KMS-11 (cell line): Measurements from ENCODE around the gene ELFN1.

ENCODE experiments used
- H2AFZ ChIP-seq: fragments of 200-600 bp; sonication (generic); 2 replicates; pipeline ENCODE4 v1.6.1; 2016; ENCODE audit warnings: antibody characterized with exemption, mixed run types, low read depth
- H3K27ac ChIP-seq: fragments of 200-600 bp; sonication (generic); 2 replicates; pipeline ENCODE4 v1.6.1; 2016; ENCODE audit warnings: mild to moderate bottlenecking, mixed run types
- H3K27me3 ChIP-seq: fragments of 200-600 bp; sonication (generic); 2 replicates; pipeline ENCODE4 v1.6.1; 2017; ENCODE audit warnings: mild to moderate bottlenecking, low read depth, mixed run types, moderate library complexity; ENCODE audit not compliant: insufficient read depth
- H3K36me3 ChIP-seq: fragments of 200-600 bp; sonication (generic); 2 replicates; pipeline ENCODE4 v1.6.1; 2017; ENCODE audit warnings: mild to moderate bottlenecking, mixed run types; ENCODE audit not compliant: insufficient read depth
- H3K4me1 ChIP-seq: fragments of 200-600 bp; sonication (generic); 2 replicates; pipeline ENCODE4 v1.6.1; 2016; ENCODE audit warnings: mild to moderate bottlenecking, low read depth, mixed run types; ENCODE audit not compliant: poor library complexity, severe bottlenecking
- H3K4me2 ChIP-seq: fragments of 200-600 bp; sonication (generic); 2 replicates; pipeline ENCODE4 v1.7.0; 2016; ENCODE audit warnings: mild to moderate bottlenecking, mixed run types
- H3K4me3 ChIP-seq: fragments of 200-600 bp; sonication (generic); IDR thresholded peaks from 2 replicates; pipeline ENCODE4 v1.6.1; 2017; ENCODE audit warnings: low read depth, low read length, mixed read lengths; ENCODE audit not compliant: insufficient read depth
- H3K79me2 ChIP-seq: fragments of 200-600 bp; sonication (generic); 2 replicates; pipeline ENCODE4 v1.6.1; 2016; ENCODE audit warnings: low read depth, mixed run types; ENCODE audit not compliant: insufficient read depth
- H3K9ac ChIP-seq: fragments of 200-600 bp; sonication (generic); 2 replicates; pipeline ENCODE4 v1.6.1; 2016; ENCODE audit warnings: mild to moderate bottlenecking, mixed run types
- H4K20me1 ChIP-seq: fragments of 200-600 bp; sonication (generic); 2 replicates; pipeline ENCODE4 v1.6.1; 2016; ENCODE audit warnings: mild to moderate bottlenecking, mixed run types; ENCODE audit not compliant: insufficient read depth
- TF ChIP-seq, protein P1 (sequence below): fragments of 200-600 bp; sonication (generic); conservative IDR thresholded peaks from 2 replicates; pipeline ENCODE4 v1.6.1; 2017; ENCODE audit warnings: low read depth, mild to moderate bottlenecking, antibody characterized with exemption, low read length, moderate library complexity, mixed read lengths

ELFN1 gene

DNA sequence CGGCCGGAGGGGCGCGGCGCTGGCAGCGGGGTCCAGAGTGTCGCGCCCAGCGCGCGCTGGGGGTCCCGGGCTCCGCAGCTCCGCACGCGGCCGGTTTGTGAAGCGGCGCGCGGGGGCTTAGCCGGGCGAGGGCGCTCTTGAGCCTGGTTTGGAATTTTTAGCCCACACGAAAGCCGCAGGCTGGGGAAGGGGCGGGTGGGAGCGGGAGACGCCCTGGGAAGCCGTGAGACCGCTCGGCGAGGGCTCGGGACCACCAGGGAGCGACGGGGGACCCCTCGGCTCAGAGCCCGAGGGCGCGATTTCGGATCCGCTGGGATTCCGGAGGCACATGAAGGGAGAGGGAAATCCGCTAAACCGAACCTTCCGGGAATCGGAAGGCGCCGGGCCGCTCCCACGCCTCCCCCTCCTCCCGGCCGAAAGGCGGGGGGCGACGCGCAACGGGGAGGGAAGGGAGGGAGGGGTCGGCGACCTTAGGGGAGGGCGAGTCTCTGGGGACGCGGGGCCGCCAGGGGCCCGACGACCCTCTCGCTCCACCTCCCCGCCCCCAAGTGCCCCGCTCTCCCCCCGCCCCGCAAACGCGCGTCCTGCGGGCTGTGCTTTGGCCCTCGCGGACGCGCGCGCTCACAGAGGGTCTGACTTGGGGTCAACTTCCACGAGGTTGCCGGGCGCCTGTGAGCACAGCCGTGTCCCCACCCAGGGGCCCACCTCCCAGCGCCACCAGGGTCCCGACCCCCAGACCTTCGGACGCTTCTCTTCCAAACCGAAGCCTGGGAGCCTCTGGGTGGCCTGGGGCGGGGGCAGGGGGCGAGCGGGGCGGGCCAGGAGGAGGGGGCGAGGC is 5.1 kb upstream of the ELFN1 start:
- H3K9ac ChIP-seq = no peak overlapping the region
- H3K27me3 ChIP-seq = peaks cover 69% of the 10 kb centered on the region
- H3K4me3 ChIP-seq = no peak overlapping the region
- no peak overlapping the region for H3K27ac ChIP-seq
- peaks cover 4% of the 10 kb centered on the region for H3K4me1 ChIP-seq
- H4K20me1 ChIP-seq = no peaks in the 10 kb centered on the region
- TF ChIP-seq, protein P1, sequence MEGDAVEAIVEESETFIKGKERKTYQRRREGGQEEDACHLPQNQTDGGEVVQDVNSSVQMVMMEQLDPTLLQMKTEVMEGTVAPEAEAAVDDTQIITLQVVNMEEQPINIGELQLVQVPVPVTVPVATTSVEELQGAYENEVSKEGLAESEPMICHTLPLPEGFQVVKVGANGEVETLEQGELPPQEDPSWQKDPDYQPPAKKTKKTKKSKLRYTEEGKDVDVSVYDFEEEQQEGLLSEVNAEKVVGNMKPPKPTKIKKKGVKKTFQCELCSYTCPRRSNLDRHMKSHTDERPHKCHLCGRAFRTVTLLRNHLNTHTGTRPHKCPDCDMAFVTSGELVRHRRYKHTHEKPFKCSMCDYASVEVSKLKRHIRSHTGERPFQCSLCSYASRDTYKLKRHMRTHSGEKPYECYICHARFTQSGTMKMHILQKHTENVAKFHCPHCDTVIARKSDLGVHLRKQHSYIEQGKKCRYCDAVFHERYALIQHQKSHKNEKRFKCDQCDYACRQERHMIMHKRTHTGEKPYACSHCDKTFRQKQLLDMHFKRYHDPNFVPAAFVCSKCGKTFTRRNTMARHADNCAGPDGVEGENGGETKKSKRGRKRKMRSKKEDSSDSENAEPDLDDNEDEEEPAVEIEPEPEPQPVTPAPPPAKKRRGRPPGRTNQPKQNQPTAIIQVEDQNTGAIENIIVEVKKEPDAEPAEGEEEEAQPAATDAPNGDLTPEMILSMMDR = peak; percentile 59
- no peaks in the 10 kb centered on the region for H3K79me2 ChIP-seq
- H2AFZ ChIP-seq = peak overlapping the region; percentile 59
- H3K36me3 ChIP-seq = no peaks in the 10 kb centered on the region
- peak overlapping the region; percentile 39 for H3K4me2 ChIP-seq

DNA sequence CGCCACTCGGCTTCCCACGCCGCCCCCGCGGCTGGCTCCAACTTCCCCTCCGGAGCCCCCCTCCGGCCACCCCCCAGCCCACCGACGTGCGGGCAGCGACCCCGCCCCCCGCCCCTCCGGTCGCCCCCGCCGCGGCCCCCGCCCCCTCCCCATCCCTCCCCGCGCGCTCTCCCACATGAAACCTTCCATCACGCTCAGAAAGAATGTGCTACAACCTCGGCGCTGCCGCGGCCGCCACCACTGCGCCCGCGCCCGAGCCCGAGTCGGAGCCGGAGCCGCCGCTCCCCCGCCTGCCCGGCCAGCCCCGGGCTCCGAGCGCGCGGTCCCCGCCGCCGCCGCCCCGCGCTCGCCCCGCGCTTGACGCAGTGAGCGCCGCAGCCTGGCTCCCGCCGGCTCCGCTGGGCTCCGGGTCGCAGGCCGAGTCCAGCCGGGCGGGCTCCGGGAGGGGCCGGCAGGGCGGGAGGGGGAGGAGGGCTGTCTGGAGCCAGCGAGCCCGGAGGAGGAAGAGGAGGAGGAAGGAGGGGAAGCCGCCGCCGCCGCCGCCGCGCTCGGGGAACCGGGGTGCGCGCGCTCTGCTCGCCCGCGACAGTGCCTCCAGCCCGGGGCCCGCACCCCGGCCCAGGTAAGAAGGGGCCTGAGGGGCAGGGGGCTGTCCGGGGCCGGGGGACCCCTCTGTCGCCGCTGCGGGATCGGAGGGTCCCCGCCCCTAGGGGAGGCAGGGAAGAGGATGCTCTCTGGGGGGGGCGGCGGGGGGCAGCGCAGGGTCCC is 4.3 kb upstream of the ELFN1 start:
- peak overlapping the region; percentile 54; the same call in 1 of the 2 replicates for H3K4me2 ChIP-seq
- H3K27me3 ChIP-seq = peaks cover 61% of the 10 kb centered on the region
- no peaks in the 10 kb centered on the region for H3K79me2 ChIP-seq
- H3K4me1 ChIP-seq = peaks cover 4% of the 10 kb centered on the region
- no peaks in the 10 kb centered on the region for H3K36me3 ChIP-seq
- H3K27ac ChIP-seq = no peak overlapping the region
- no peak overlapping the region for H3K4me3 ChIP-seq
- H4K20me1 ChIP-seq = no peaks in the 10 kb centered on the region
- TF ChIP-seq, protein P1 = no peak
- no peak overlapping the region for H3K9ac ChIP-seq
- peak overlapping the region; percentile 41; the same call in 1 of the 2 replicates for H2AFZ ChIP-seq

DNA sequence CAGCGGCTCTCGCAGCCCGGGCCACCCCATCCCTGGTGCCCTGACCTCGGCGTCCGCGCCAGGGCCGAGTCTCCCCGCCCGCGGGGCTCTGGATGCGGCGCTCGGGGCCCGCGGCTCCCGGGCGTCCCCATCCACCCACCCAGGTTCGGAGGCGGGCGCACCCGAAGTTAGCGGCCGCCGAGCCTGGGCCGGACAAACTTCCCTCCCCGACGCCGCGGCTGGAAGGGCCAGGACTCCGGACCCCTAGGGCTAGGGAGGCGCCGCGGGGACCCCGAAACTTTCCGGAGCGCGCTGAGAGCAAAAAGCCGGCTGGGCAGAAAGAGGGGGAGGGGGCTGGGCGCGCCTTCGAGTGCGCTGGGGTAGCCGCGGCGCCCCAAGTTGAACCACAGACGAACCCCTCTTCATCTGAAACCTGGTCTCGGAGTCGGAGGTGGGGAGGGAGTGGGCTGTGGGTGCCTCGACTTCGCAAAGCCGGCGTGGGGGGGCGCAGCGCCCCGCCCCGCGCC is 3.7 kb upstream of the ELFN1 start:
- Histone ChIP-seq H3K9ac (no peak overlapping the region), H3K36me3 (no peaks in the 10 kb centered on the region), H3K27ac (no peak overlapping the region), H3K4me1 (peaks cover 4% of the 10 kb centered on the region), H3K79me2 (no peaks in the 10 kb centered on the region), H3K4me3 (no peak overlapping the region), H3K27me3 (peaks cover 60% of the 10 kb centered on the region), H4K20me1 (no peaks in the 10 kb centered on the region), H2AFZ (peak overlapping the region; percentile 41; the same call in 1 of the 2 replicates), H3K4me2 (peak overlapping the region; percentile 54; the same call in 1 of the 2 replicates)
- TF ChIP-seq, protein P1 = no peak

DNA sequence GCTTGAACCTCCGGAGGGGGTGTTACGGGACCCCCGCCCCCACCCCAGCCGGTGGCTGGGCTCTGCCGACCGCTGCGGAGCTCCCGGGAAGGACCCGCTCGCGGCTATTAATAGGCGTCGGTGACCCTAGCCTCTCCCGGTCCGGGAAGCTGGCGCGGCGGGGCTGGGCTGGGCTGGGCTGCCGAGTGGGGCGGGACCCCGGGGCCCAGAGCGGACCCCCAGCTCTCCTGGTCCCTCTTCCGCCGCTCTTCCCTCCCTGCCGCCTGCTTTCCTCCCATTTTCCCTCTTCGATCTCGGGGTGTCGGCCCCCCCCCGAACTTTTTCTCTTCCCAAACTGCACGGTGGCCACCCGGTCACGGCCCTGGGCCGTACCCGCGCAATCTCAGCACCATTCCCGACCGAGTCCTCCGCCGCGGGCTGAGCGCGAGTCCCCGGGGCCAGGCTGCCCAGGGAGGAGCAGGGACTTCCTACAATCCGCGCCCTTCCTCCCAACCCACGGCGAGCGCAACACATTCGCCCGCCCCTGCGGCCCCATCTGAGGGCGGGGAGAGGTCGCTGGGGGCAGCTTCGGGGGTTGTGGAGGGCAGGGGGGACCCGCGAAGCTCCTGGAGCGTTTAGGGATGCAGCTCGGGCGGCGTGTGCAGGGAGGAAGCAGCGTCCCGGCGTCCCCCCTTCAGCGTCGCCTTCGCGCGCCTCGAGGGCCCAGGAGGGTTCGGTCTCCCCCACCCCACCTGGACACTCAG is 3.1 kb upstream of the ELFN1 start:
- Histone ChIP-seq H3K79me2 (no peaks in the 10 kb centered on the region), H3K4me1 (peaks cover 4% of the 10 kb centered on the region), H3K36me3 (no peaks in the 10 kb centered on the region), H3K27ac (no peak overlapping the region), H3K27me3 (peaks cover 60% of the 10 kb centered on the region), H3K4me3 (no peak overlapping the region), H3K9ac (no peak overlapping the region), H4K20me1 (no peaks in the 10 kb centered on the region), H3K4me2 (no peak overlapping the region; the same call in 1 of the 2 replicates), H2AFZ (no peak overlapping the region)
- TF ChIP-seq, protein P1 = no peak
